ENCODE data around the gene ZMAT5.

The ZMAT5 gene

DNA sequence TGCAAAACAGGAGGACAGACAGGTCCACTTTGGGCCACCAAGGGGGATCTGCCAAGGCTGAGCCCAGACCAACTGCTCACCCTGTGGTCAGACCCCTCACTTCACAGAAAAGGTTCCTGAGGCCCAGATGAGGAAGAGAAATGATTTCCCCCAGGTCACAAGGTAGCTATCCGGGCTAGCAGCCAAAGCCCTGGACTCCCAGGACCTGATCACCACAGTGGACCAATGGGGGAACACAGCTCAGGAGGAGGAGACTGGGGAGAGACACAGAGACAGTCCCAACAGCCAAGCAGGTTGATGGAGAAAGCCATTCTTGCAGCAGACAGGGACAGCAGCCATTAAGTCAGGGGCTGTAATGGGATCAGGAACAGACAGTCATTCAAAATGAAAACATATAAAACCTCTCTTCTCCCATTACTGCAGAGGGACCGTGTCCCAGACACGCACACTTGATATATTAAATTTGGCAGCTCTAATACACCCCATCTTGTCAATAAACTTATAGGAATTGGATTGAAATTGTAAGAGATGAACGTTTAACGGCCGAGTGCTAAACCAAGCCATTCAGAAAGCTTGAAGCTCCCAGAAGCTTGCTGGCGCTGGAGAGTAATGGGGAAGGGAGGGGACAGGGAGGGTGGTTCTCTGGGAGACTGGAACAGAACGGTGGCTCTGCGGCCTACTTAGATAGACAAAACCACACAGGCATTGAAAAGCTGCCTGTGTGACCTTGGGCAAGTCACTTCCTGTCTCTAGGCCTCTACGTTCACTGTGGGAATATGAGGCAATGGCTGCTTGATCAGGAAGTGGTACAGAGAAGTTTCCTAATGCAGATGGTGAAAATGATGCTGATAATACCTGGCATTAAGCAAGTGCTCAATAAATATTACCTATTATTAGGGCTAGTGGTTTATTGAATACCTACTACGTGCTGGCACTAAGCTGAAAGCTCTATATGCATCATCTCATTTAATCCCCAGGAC, 16.0 kb downstream of the ZMAT5 start:
- ChIA-PET CTCF (interaction anchor here (0.6 to 1.0 kb wide), 3 partner anchors 61 to 105 kb away, joined by 3 to 4 read pairs (median 3); no protein-coding TSS in a partner anchor), POLR2A (interaction anchor here (1.4 kb wide), 1 partner anchor 16 kb away, joined by 4 read pairs; the partner anchor contains the start of genes UQCR10 and ZMAT5)
- H3K4me3 ChIP-seq (ENCODE audit: low read depth, low read length), result no peak overlapping the region
- no peak overlapping the region for H3K27ac ChIP-seq (ENCODE audit: extremely low read depth, low read depth, low read length)
- peaks cover 0 to 20% of the 10 kb centered on the region in 2 experiments; a peak in 2 of 3 replicates for H3K36me3 ChIP-seq (ENCODE audit: control insufficient read depth in 2 of 2, insufficient read depth in 1 of 2, low read length in 2 of 2)
- no peaks in the 10 kb centered on the region for H3K9me3 ChIP-seq (ENCODE audit: control insufficient read depth, insufficient read depth, low read depth, low read length)
- H3K4me1 ChIP-seq (ENCODE audit: control insufficient read depth, insufficient read depth, low read length), result no peaks in the 10 kb centered on the region
- TF ChIP-seq, protein P1, sequence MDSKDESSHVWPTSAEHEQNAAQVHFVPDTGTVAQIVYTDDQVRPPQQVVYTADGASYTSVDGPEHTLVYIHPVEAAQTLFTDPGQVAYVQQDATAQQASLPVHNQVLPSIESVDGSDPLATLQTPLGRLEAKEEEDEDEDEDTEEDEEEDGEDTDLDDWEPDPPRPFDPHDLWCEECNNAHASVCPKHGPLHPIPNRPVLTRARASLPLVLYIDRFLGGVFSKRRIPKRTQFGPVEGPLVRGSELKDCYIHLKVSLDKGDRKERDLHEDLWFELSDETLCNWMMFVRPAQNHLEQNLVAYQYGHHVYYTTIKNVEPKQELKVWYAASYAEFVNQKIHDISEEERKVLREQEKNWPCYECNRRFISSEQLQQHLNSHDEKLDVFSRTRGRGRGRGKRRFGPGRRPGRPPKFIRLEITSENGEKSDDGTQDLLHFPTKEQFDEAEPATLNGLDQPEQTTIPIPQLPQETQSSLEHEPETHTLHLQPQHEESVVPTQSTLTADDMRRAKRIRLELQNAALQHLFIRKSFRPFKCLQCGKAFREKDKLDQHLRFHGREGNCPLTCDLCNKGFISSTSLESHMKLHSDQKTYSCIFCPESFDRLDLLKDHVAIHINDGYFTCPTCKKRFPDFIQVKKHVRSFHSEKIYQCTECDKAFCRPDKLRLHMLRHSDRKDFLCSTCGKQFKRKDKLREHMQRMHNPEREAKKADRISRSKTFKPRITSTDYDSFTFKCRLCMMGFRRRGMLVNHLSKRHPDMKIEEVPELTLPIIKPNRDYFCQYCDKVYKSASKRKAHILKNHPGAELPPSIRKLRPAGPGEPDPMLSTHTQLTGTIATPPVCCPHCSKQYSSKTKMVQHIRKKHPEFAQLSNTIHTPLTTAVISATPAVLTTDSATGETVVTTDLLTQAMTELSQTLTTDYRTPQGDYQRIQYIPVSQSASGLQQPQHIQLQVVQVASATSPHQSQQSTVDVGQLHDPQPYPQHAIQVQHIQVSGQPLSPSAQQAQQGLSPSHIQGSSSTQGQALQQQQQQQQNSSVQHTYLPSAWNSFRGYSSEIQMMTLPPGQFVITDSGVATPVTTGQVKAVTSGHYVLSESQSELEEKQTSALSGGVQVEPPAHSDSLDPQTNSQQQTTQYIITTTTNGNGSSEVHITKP (tag by site-specific recombination; IDR thresholded peaks at IDR 0.05), result peak; percentile 82
- TF ChIP-seq ZNF664 (tag by site-specific recombination; IDR thresholded peaks at IDR 0.05), result peak; percentile 93
- TF ChIP-seq ZNF514 (tag by site-specific recombination; IDR thresholded peaks at IDR 0.05), result no peak
- no peak for TF ChIP-seq KLF10 (tag by site-specific recombination; IDR thresholded peaks at IDR 0.05)
- no peak for TF ChIP-seq ZNF391 (tag by site-specific recombination; IDR thresholded peaks at IDR 0.05; ENCODE audit: borderline replicate concordance, low read depth)

- Histone ChIP-seq H3K27ac (ENCODE audit: extremely low read depth, low read depth, low read length) (no peak overlapping the region), H3K36me3 (ENCODE audit: control insufficient read depth in 2 of 2, insufficient read depth in 1 of 2, low read length in 2 of 2) (peaks cover 0 to 27% of the 10 kb centered on the region in 2 experiments; a peak in 2 of 3 replicates), H3K4me1 (ENCODE audit: control insufficient read depth, insufficient read depth, low read length) (no peaks in the 10 kb centered on the region), H3K4me3 (ENCODE audit: low read depth, low read length) (no peak overlapping the region), H3K9me3 (ENCODE audit: control insufficient read depth, insufficient read depth, low read depth, low read length) (no peaks in the 10 kb centered on the region)
- CTCF ChIA-PET, result interaction anchor here (0.9 kb wide), 1 partner anchor 104 kb away, joined by 3 read pairs; no protein-coding TSS in a partner anchor
- TF ChIP-seq ZNF768 (tag by site-specific recombination; IDR thresholded peaks at IDR 0.05) (peak; percentile 56; the same call in 1 of the 2 replicates), ZNF571 (tag by site-specific recombination; IDR thresholded peaks at IDR 0.05) (no peak), ZNF169 (tag by site-specific recombination; IDR thresholded peaks at IDR 0.05) (no peak), MEIS1 (CRISPR knock-in tag; IDR thresholded peaks at IDR 0.05; ENCODE audit: borderline replicate concordance) (no peak), ZNF175 (tag by site-specific recombination; IDR thresholded peaks at IDR 0.05) (no peak), IKZF3 (tag by site-specific recombination; IDR thresholded peaks at IDR 0.05) (no peak)
- TF ChIP-seq, protein P2, sequence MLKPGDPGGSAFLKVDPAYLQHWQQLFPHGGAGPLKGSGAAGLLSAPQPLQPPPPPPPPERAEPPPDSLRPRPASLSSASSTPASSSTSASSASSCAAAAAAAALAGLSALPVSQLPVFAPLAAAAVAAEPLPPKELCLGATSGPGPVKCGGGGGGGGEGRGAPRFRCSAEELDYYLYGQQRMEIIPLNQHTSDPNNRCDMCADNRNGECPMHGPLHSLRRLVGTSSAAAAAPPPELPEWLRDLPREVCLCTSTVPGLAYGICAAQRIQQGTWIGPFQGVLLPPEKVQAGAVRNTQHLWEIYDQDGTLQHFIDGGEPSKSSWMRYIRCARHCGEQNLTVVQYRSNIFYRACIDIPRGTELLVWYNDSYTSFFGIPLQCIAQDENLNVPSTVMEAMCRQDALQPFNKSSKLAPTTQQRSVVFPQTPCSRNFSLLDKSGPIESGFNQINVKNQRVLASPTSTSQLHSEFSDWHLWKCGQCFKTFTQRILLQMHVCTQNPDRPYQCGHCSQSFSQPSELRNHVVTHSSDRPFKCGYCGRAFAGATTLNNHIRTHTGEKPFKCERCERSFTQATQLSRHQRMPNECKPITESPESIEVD (tag by site-specific recombination; IDR thresholded peaks at IDR 0.05), result no peak
- TF ChIP-seq, protein P3, sequence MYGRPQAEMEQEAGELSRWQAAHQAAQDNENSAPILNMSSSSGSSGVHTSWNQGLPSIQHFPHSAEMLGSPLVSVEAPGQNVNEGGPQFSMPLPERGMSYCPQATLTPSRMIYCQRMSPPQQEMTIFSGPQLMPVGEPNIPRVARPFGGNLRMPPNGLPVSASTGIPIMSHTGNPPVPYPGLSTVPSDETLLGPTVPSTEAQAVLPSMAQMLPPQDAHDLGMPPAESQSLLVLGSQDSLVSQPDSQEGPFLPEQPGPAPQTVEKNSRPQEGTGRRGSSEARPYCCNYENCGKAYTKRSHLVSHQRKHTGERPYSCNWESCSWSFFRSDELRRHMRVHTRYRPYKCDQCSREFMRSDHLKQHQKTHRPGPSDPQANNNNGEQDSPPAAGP (tag by site-specific recombination; IDR thresholded peaks at IDR 0.05), result no peak
- POLR2A ChIA-PET, result no interaction called here
These were observed 16.8 kb downstream of the ZMAT5 start for GRCh38 chr22:29750029-29750428.

Data from HEK293 (cell line).